Endothelial cell (in vitro differentiated cells): ENCODE data around the gene MGAT1. TPM values are rescaled to one million over a fixed set of nuclear protein-coding genes. Genes with fewer than 3 reads are reported as not detected.

Experiments used
- DNase-seq: peaks from one replicate; pipeline ENCODE4 v3.0.0; 2021; ENCODE audit warnings: low spot score
- H3K27ac Mint-ChIP-seq: one replicate; pipeline ENCODE4 v1.8.0; 2021; ENCODE audit warnings: mixed read lengths, inconsistent platforms; ENCODE audit not compliant: unreplicated experiment
- H3K27me3 Mint-ChIP-seq: one replicate; pipeline ENCODE4 v1.8.0; 2021; ENCODE audit warnings: mild to moderate bottlenecking, moderate library complexity, mixed read lengths, inconsistent platforms; ENCODE audit not compliant: unreplicated experiment
- H3K36me3 Mint-ChIP-seq: one replicate; pipeline ENCODE4 v1.8.0; 2021; ENCODE audit warnings: mild to moderate bottlenecking, low read depth, mixed read lengths, inconsistent platforms; ENCODE audit not compliant: unreplicated experiment
- H3K4me1 Mint-ChIP-seq: one replicate; pipeline ENCODE4 v1.8.0; 2021; ENCODE audit warnings: mild to moderate bottlenecking, mixed read lengths, inconsistent platforms; ENCODE audit not compliant: unreplicated experiment
- H3K4me3 Mint-ChIP-seq: one replicate; pipeline ENCODE4 v1.8.0; 2021; ENCODE audit warnings: mild to moderate bottlenecking, mixed read lengths, inconsistent platforms; ENCODE audit not compliant: unreplicated experiment
- H3K9me3 Mint-ChIP-seq: one replicate; pipeline ENCODE4 v1.8.0; 2021; ENCODE audit warnings: mixed read lengths, inconsistent platforms; ENCODE audit not compliant: unreplicated experiment
- CTCF ChIP-seq: fragments of 200-600 bp; sonication (generic); IDR thresholded peaks from one replicate; pipeline ENCODE4 v1.5.0; 2021; ENCODE audit warnings: antibody characterized with exemption; ENCODE audit not compliant: unreplicated experiment
- total RNA-seq: library from RNA; stranded (reverse); fragmentation: NEBNext Ultra II Directional; extraction: Animal tissue kit (Norgen Biotek cat#: 25700); gene quantifications from one replicate; pipeline ENCODE4 v1.2.1, GENCODE V29; 2021; ENCODE audit not compliant: unreplicated experiment

MGAT1 gene
- total RNA-seq, 1 donor from 2014 or later, result 115 TPM

DNA sequence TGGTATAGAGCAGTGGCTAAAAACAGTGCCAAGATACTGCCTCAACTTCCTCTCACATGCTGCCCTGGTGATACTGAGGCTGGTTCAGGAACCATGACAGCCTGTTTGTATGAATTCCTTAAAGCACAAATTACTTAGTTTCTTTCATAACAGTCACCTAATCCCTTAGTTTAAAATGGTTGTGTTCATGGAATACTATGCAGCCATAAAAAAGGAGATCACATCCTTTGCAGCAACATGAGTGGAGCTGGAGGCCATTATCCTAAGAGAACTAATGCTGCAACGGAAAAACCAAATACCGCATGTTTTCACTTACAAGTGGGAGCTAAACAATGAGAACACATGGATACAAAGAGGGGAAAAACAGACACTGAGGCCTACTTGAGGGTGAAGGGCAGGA lies 36.6 kb upstream of the MGAT1 start:
- peaks cover 6% of the 10 kb centered on the region for H3K36me3 Mint-ChIP-seq
- H3K4me3 Mint-ChIP-seq, result no peak overlapping the region
- H3K9me3 Mint-ChIP-seq, result no peaks in the 10 kb centered on the region
- no peaks in the 10 kb centered on the region for H3K27me3 Mint-ChIP-seq
- H3K4me1 Mint-ChIP-seq, result no peaks in the 10 kb centered on the region
- no peak for TF ChIP-seq CTCF
- no peak for DNase-seq
- H3K27ac Mint-ChIP-seq, result no peak overlapping the region

- Mint-ChIP-seq H3K27ac (no peak overlapping the region), H3K9me3 (no peaks in the 10 kb centered on the region), H3K36me3 (peaks cover 10% of the 10 kb centered on the region), H3K4me1 (no peaks in the 10 kb centered on the region), H3K27me3 (no peaks in the 10 kb centered on the region), H3K4me3 (no peak overlapping the region)
- no peak for TF ChIP-seq CTCF
- no peak for DNase-seq
These were observed 34.9 kb upstream of the MGAT1 start for GRCh38 chr5:180837478-180837877.

DNA sequence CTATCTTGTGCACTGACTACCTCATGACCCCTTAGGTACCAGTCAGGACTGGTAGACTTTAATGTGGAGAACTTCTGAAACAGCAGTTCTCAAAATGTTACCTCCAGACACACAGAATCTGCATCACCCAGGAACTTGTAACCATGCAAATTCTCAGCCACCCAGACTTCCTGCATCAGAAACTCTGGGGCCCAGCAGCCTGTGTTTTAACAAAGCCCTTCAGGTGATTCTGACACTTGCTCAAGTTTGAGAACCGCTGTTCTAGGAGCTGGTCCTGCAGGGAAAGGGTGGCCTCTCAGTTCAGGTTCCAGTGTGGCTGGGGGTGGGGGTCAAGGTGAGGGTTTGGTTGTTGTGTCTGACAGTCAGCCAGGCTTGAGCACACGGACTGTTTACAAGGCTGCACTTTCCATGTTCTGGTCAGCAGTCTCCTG lies 30.0 kb upstream of the MGAT1 start:
- H3K36me3 Mint-ChIP-seq, result peaks cover 36% of the 10 kb centered on the region

GRCh38 chr5:180831139-180832093 lies 28.8 kb upstream of the MGAT1 start:
- peak overlapping the region; percentile 97 for H3K27ac Mint-ChIP-seq
- DNase-seq, result peak; percentile 65
- peaks cover 3% of the 10 kb centered on the region for H3K9me3 Mint-ChIP-seq
- TF ChIP-seq CTCF, result no peak
- H3K4me1 Mint-ChIP-seq, result peaks cover 26% of the 10 kb centered on the region
- H3K27me3 Mint-ChIP-seq, result peaks cover 17% of the 10 kb centered on the region
- peak overlapping the region; percentile 98 for H3K4me3 Mint-ChIP-seq
- peaks cover 38% of the 10 kb centered on the region for H3K36me3 Mint-ChIP-seq

More for the DNA sequence above, 30.0 kb upstream of the MGAT1 start:
- peaks cover 16% of the 10 kb centered on the region for H3K27me3 Mint-ChIP-seq
- peaks cover 3% of the 10 kb centered on the region for H3K9me3 Mint-ChIP-seq
- no peak overlapping the region for H3K27ac Mint-ChIP-seq
- peak overlapping the region; percentile 62 for H3K4me3 Mint-ChIP-seq
- H3K4me1 Mint-ChIP-seq, result peaks cover 25% of the 10 kb centered on the region
- DNase-seq, result no peak
- no peak for TF ChIP-seq CTCF
